GM15510 (cell line): ENCODE data around the gene CHD9NB.

Experiments used
- POLR2A ChIP-seq: IDR thresholded peaks from 3 replicates; pipeline ENCODE4 v1.6.1; 2011; ENCODE audit warnings: borderline replicate concordance; ENCODE audit not compliant: insufficient read length; ENCODE audit errors: extremely low read depth

The CHD9NB gene

DNA sequence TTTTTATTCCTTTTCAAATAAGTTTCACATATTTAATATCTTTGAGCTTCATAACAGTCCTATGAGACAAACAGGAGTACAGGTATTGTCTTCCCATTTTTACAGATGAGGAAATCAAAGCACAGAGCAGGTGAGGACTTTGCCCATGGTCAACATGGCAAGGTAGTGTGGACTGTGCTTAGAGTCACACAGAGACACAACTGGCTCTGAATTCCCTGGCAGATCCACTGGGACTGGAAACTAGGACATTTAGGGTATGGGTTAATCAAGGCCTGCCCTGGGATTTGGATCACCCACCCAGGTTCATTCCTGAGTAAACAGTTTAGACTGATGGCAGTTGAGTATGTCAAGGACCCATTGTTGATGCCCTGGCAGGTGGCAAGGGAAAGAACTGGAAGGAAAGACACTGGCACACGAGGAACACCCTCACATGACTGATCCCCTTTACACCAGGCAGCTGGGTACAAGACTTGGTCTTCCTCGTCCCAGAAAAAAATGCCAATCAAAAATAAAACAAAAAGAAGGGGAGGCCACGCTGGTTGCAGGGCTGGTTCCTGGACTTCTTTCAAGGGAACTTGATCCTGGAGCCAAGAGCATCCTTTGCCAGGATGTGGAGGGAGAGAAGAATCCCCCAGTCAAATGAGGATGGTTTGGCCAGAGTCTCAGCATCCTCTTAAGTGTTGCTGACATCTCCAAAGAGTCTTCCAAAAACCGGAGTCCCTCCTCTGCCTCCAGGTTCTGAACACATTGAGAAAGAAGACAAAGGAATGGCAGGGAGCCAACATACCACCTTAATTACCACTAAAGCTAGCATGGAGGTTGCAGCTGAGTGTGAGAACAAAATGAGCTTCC is 37.0 kb upstream of the CHD9NB start:
- TF ChIP-seq POLR2A = no peak

DNA sequence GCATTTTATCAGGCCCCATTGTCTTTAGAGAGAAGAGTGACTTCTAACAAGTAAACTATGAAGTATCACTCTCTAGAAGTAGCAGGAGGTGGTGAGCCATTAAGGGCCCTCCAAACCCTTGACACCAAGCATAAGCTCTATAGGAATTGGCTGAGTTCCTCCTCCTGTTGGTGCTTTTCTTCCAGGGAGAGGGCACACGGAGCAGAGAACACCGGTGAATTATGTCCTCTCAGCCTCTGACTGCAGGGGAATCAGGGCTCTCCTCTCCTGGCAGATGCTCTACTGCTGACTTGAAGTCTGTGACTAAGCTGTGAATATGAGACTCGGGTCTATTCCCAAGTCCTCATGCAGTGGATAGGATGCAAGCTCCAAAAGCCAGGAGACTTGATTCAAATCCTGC is 34.4 kb upstream of the CHD9NB start:
- TF ChIP-seq POLR2A = no peak

DNA sequence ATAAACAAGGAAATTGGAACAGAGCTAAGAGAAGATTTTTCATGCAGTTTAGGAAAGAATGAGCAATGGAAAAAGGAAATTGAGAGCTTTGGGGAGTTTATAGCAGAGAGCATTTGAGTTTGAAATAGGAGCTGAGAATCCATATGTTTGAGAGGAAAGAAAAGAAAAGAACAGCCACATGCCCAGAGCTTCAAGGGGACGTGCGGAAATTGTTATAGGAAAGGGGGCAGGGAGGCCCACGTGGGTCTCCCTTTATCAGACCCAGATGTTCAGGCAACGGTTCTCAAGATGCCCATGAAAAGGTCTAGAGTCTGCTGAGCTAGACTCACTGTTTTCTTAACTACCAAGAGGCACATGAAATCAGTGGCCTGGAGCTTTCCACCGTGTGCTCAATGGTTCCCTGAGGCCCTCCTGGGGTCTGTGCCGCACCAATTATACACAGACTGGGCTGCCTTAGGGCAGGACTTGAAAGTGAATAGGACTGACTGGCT is 33.3 kb upstream of the CHD9NB start:
- TF ChIP-seq POLR2A = no peak

DNA sequence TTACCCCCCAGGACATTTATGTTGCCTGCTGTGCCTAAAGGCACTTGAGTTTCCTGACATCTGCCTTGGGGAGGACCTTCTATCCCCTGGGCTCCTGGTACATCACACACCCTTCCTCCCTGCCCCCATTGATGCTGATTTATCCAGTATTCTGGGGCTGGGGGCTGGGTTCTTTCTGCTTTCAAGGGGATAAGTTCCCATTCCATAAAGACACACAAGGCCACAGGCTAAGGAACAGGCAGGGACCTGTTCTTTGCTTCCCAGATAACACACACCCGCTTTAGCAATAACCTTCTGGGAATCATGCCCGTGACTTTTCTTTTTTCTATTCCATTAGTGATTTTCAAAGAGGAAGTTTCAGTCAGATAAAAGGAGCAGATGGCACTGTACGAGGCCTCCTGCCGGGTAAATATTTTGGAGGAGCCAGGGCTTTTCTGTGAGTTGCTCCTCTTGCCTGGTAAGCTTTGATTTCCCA is 32.7 kb upstream of the CHD9NB start:
- TF ChIP-seq POLR2A = no peak

DNA sequence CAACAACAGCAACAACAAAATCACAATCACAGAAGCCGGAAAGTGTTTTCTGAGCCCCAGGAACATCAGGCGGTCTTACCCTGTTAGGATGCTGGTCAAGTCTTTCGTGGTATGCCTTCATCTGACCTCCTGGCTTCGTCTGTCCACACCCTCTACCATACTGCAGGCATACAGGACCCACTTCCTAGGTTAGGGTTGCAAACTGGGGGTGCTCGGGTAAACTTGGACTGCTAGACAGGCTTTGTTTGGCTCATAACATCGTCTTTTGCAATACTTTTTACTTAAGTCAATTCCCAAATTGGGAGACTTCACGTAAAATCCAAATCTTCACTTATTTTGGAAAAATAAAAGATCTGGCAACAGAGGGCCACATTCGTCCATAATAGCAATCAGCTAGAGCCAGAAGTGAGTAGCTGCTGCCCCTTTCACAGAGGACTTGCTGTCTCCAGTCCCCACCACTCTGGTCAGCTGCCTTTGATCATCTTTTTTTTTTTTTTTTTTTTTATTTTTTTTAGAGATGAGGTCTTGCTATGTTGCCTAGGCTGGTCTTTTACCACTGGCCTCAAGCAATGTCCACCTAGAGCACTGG is 32.1 kb upstream of the CHD9NB start:
- TF ChIP-seq POLR2A = no peak

DNA sequence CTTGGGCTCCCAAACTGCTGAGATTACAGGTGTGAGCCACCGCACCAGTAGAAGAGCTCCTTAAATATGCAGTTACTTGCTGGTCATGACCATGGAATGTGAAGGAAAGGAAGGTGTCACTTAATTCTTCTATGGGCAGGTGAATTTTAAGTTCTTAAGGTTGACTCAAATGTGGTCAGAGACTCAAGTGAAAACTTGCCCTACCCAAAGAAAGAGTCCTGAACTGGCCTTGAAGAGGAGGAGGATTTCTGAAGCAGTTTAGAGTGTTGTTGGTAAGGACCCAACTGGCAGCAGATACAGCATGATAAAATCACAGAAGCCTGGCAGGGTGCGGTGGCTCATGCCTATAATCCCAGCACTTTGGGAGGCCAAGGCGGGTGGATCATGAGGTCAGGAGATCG is 31.4 kb upstream of the CHD9NB start:
- no peak for TF ChIP-seq POLR2A

DNA sequence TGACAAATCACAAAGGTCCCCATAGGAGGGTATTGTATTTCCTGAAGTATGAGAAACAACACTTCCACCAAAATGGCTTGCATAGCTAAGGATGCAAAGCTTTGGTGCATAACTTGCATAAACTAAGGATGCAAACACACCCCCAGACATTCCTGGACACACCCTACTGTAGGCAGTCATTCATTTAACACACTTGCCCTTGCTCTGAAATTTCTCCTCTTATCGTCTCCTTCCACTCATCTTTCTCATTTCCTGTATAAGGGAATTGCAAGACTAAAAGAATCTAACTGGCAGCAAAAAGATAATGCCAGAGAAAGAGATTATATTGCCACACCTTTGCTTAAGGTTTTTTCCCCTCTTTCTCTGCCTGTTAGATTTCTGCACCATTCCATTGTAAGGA is 30.4 kb upstream of the CHD9NB start:
- no peak for TF ChIP-seq POLR2A

DNA sequence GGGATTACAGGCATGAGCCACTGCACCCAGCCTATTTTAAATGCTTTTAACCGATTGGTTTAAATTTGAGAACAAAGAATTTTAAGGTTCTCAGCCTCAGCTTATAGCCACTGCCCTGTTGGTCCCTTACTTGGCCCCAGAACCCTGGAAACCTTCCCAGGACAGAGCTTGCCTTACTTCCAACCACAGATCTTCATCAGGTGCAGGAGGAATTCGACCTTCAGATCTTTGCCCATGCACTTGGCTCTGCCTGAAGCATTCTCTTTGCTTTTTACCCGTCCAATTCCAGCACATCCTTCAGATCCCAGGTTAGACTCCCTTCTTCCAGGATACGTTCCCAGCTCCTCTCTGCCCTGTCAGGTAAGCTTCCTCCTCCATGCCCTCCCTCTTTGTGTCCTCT is 29.8 kb upstream of the CHD9NB start:
- no peak for TF ChIP-seq POLR2A

DNA sequence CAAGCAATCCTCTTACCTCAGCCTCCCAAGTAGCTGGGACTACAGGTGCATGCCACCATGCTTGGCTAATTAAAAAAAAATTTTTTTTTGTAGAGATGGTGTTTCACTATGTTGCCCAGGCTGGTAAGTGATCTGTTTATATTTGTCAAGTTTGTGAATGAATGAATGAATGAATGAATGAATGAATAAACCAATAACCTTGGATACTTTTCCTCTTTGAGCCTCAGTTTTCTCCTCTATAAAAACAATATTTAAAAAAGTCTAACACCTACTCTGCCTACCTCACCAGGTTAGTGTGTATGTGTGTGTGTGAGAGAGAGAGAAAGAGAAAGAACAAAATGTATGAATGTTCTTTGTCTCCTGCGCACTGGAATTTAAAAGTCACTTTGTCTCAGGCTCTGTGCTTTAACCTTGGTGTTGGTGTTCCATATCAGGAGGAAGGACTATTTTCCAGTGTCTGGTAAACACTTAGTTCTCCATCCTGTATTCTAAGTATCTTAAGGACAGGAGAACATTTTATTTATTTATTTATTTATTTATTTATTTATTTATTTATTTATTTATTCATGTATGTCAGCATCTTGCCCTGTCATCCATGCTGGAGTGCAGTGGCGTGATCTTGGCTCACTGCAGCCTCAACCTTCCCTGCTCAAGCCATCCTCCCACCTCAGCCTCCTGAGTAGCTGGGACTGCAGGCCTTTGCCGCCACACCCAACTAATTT is 29.1 kb upstream of the CHD9NB start:
- TF ChIP-seq POLR2A = no peak

DNA sequence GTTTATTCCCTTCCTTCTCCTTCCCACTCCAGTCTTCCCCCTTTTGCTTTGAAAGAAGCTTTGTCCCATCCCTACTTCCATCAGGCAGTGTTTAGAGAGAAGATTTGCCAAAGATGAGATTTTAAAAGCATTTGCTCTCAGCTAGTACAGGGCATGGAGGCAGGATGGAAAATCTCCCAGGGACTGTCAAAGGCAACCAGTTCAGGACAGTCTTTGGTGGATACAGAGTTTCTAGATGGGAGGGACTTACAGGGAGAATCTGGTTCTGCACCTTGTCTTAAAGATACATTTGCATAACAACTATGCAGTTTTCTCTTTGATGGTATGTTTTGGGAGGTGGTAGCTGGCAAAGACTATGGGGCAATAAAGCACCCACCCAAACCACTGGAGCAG is 28.3 kb upstream of the CHD9NB start:
- TF ChIP-seq POLR2A = no peak

DNA sequence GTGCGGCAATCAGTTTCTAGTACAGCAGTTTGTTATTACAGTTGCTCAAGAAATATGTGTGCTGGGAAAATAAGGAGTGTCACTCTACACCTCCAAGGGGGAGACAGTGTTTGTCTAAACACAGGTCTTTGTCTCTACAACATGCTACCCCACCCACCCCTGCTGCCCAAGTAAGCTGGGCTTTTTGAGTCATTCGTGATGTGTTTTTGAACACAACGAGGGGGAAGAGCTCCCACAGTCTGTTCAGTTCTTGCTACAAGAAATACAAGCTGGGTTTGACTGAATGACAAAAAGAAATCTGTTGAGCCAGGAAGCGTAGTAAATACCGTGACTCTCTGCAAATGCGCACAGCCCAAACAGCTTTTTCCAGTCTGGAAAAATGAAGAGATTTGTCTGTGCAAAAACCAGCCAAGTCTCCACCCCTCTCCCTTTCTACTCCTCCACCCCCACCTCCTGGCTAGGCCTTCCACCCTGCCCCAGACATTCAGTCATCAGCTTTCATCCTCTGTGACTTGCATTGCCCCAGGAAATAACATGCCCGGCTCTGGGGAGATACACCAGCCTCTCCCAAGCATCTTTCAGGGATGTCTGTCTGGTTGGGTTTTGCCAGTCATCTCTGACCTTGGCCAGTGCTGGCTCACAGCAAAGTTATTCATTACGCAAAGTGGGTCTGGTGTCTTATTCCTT is 27.8 kb upstream of the CHD9NB start:
- no peak for TF ChIP-seq POLR2A

DNA sequence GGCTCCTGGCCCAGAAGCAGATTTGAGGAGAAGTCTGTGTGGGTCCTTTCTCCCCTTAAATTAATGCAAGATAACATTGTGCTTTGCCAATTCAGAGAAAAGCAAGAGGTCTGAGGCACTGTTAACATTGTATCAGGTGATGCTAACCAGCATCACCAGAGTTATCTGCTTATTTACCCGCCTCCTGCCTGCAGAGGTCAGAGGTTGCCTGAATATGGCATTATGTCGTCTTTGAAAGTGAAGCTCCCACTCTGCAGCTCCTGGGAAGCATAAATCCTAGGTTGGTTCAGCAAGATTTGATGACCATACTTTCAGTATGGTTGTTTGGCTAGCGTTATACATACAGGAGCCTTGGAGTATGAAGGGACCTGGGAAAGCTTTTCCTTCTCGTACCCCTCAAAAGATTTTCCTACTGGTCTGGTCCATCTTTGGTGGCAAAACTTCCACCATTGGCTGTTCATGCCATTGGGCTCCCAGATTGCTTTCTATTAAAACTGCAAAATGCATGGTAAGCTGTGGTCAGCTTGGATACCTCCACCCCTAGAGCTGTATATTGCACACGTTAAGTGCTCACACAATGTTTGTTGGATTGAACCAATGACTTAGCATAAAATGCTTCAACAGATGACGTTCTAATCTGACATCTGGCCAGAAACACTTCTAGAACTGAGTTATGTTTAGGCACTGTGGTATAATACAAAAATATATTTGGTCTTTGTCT is 26.2 kb upstream of the CHD9NB start:
- no peak for TF ChIP-seq POLR2A

DNA sequence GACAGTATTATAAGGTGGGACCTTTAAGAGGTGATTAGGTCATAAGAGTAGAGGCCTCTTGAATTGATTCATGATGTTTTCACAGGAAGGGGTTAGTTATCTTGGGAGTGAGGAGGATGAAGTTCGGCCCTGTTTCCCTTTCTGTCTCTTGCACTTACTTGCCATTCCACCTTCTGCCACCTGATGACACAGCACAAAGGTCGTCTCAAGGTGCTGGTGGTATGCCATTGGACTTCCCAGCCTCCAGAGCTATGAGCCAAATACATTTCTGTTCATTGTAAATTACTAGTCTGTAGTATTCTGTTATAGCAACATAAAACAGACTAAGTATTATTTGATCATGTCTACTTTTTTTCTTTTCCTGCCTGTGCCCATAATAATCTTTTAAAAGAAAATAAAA is 25.6 kb upstream of the CHD9NB start:
- no peak for TF ChIP-seq POLR2A

DNA sequence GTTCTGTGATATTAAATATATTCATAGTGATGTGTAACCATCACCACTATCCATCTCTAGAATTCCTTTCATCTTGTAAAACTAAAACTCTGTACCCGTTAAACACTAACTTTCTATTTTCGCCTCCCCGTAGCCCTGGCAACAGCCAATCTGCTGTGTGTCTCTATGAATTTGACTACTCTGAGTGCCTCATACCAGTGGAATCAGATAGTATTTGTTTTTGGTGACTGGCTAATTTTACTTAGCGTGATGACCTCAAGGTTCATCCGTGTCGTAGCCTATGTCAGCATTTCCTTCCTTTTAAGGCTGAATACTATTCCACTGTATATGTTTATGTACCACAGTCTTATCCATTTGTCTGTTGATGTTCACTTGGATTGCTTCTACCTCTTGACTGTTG is 20.3 kb upstream of the CHD9NB start:
- TF ChIP-seq POLR2A = no peak
